Measurements from ENCODE around the gene TBPL2. TPM values are rescaled to one million over a fixed set of nuclear protein-coding genes. Genes with fewer than 3 reads are reported as not detected.
"Not testable (repeated sequence)": the region's sequence is repeated elsewhere in the genome, so short reads cannot be mapped to it uniquely, and the experiment has no call there.

TBPL2 gene
- total and polyA plus RNA-seq, 10 donors = not detected

GRCh38 chr14:55477680-55478079 is 37.3 kb upstream of the TBPL2 start:
- no peak overlapping the region for H3K27ac ChIP-seq
- no peaks in the 10 kb centered on the region for H3K9me3 ChIP-seq
- no peak for TF ChIP-seq POLR2A (IDR thresholded peaks at IDR 0.05)
- no peak for TF ChIP-seq POLR2AphosphoS5 (IDR thresholded peaks at IDR 0.05)
- no peak for TF ChIP-seq CTCF (IDR thresholded peaks at IDR 0.05 in 8 of 11, conservative IDR thresholded peaks at IDR 0.05 in 3 of 11)
- H3K4me1 ChIP-seq = no peaks in the 10 kb centered on the region
- no peaks in the 10 kb centered on the region for H3K36me3 ChIP-seq
- DNase-seq = no peak
- no peaks in the 10 kb centered on the region for H3K27me3 ChIP-seq (replicated peaks in 1 of 7)
- no peak overlapping the region for H3K4me3 ChIP-seq
- intact Hi-C loops (cut with DNase I; ENCODE audit: low total_unique reads) = no loop called here
- 77 to 88% (median 78%) methylated on average over 4 of the region's 4 CpGs for WGBS, 5 donors

- 92 to 99% (median 96%) methylated on average over 3 of the region's 3 CpGs for WGBS, 5 donors
- H3K36me3 ChIP-seq; H3K27ac ChIP-seq; H3K27me3 ChIP-seq (replicated peaks in 1 of 7); H3K9me3 ChIP-seq; H3K4me1 ChIP-seq; intact Hi-C loops (cut with DNase I; ENCODE audit: low total_unique reads); H3K4me3 ChIP-seq; DNase-seq: not testable (repeated sequence)
Measured at GRCh38 chr14:55476448-55476847, 36.0 kb upstream of the TBPL2 start.

GRCh38 chr14:55473786-55474185 is 33.4 kb upstream of the TBPL2 start:
- H3K27me3 ChIP-seq (replicated peaks in 1 of 7) = no peaks in the 10 kb centered on the region
- no peak for TF ChIP-seq POLR2AphosphoS5 (IDR thresholded peaks at IDR 0.05)
- no peak for TF ChIP-seq CTCF (IDR thresholded peaks at IDR 0.05 in 8 of 11, conservative IDR thresholded peaks at IDR 0.05 in 3 of 11)
- TF ChIP-seq POLR2A (IDR thresholded peaks at IDR 0.05) = no peak
- H3K4me3 ChIP-seq = no peak overlapping the region
- 73 to 86% (median 78%) methylated on average over 7 of the region's 7 CpGs for WGBS, 5 donors
- H3K36me3 ChIP-seq = no peaks in the 10 kb centered on the region
- intact Hi-C loops (cut with DNase I; ENCODE audit: low total_unique reads) = no loop called here
- no peak for DNase-seq
- no peaks in the 10 kb centered on the region for H3K9me3 ChIP-seq
- no peak overlapping the region for H3K27ac ChIP-seq
- no peaks in the 10 kb centered on the region for H3K4me1 ChIP-seq

GRCh38 chr14:55470025-55470424 is 29.6 kb upstream of the TBPL2 start:
- Histone ChIP-seq H3K4me3 (no peak overlapping the region), H3K36me3 (no peaks in the 10 kb centered on the region), H3K27me3 (replicated peaks in 1 of 7) (peaks cover 0 to 8% (median 0%) of the 10 kb centered on the region in 7 donors), H3K4me1 (no peaks in the 10 kb centered on the region), H3K27ac (no peak overlapping the region), H3K9me3 (peaks cover 0 to 13% (median 3%) of the 10 kb centered on the region in 8 donors)
- no peak for DNase-seq
- intact Hi-C loops (cut with DNase I; ENCODE audit: low total_unique reads) = no loop called here
- 92 to 100% (median 96%) methylated on average over 1 of the region's 1 CpG for WGBS, 5 donors
- no peak for TF ChIP-seq CTCF (IDR thresholded peaks at IDR 0.05 in 8 of 11, conservative IDR thresholded peaks at IDR 0.05 in 3 of 11)
- no peak for TF ChIP-seq POLR2AphosphoS5 (IDR thresholded peaks at IDR 0.05)
- no peak for TF ChIP-seq POLR2A (IDR thresholded peaks at IDR 0.05)

- WGBS, 5 donors = 79 to 93% (median 88%) methylated on average over 7 of the region's 7 CpGs
- Histone ChIP-seq H3K4me3 (no peak overlapping the region), H3K27ac (no peak overlapping the region), H3K9me3 (peaks cover 0 to 13% (median 3%) of the 10 kb centered on the region in 8 donors), H3K36me3 (no peaks in the 10 kb centered on the region), H3K4me1 (no peaks in the 10 kb centered on the region), H3K27me3 (replicated peaks in 1 of 7) (peaks cover 0 to 8% (median 0%) of the 10 kb centered on the region in 7 donors)
- TF ChIP-seq CTCF (IDR thresholded peaks at IDR 0.05 in 8 of 11, conservative IDR thresholded peaks at IDR 0.05 in 3 of 11) (no peak), POLR2AphosphoS5 (IDR thresholded peaks at IDR 0.05) (no peak), POLR2A (IDR thresholded peaks at IDR 0.05) (no peak)
- intact Hi-C loops (cut with DNase I; ENCODE audit: low total_unique reads) = no loop called here
- DNase-seq = no peak
Measured at GRCh38 chr14:55467307-55467706, 26.9 kb upstream of the TBPL2 start.

Data from spleen (tissue), 11 donors.